ENCODE measurements around the gene MTTP. TPM values are rescaled to one million over a fixed set of nuclear protein-coding genes. Genes with fewer than 3 reads are reported as not detected.

The MTTP gene
- total RNA-seq, 1 experiment from 2014 or later: not detected

GRCh38 chr4:99670409-99671073 lies 95.9 kb downstream of the MTTP start:
- Histone ChIP-seq H3K27ac (no peak overlapping the region), H3K4me3 (no peak overlapping the region), H3K9me2 (ENCODE audit: insufficient read depth) (no peaks in the 10 kb centered on the region; the same call in 1 of the 2 replicates), H3K36me3 (ENCODE audit: low read depth) (no peaks in the 10 kb centered on the region), H3K27me3 (ENCODE audit: insufficient read depth, low read depth) (no peaks in the 10 kb centered on the region), H3K4me1 (replicated peaks; ENCODE audit: insufficient read depth) (no peaks in the 10 kb centered on the region), H3K4me2 (no peak overlapping the region), H3K9me3 (ENCODE audit: insufficient read depth, low read depth) (peaks cover 11% of the 10 kb centered on the region; the same call in 1 of the 2 replicates), H4K20me1 (ENCODE audit: insufficient read depth) (no peaks in the 10 kb centered on the region), H3F3A (ENCODE audit: insufficient read depth, low read depth) (no peaks in the 10 kb centered on the region), H3K79me2 (ENCODE audit: low read depth) (no peaks in the 10 kb centered on the region), H2AFZ (no peak overlapping the region)
- CTCF ChIA-PET: no interaction called here
- intact Hi-C loops (cut with micrococcal nuclease; ENCODE audit: unreplicated experiment): no loop called here
- no TSS peak for BruUV-seq (replicated peaks)
- TF ChIP-seq CTCF (conservative IDR thresholded peaks at IDR 0.05): no peak
- no peak for TF ChIP-seq EZH2 (IDR thresholded peaks at IDR 0.05; ENCODE audit: low read depth)
- DNase-seq: no peak
- POLR2A ChIA-PET (ENCODE audit: unreplicated experiment): no interaction called here

Other genes with a start within 250 kb of the MTTP start
- gene ADH1C, start 222.1 kb upstream of the MTTP start, total RNA-seq (2021): 0.50 and 0.63 TPM in 2 replicates
- gene ADH7, start 139.5 kb upstream of the MTTP start, total RNA-seq (2021): not detected in 2 replicates
- gene C4orf17, start 63.8 kb upstream of the MTTP start, total RNA-seq (2021): not detected in 2 replicates
- gene TRMT10A, start 10.8 kb upstream of the MTTP start, total RNA-seq (2021): 4.6 and 6.1 TPM in 2 replicates
- gene C4orf54, start 83.0 kb downstream of the MTTP start, total RNA-seq (2021): 0.22 and 0.23 TPM in 2 replicates
- 7.9 and 9.6 TPM in 2 replicates for gene DAPP1, start 242.0 kb downstream of the MTTP start, total RNA-seq (2021)

Data from PC-9 (cell line).